Measurements from ENCODE around the gene COL23A1.

DNA sequence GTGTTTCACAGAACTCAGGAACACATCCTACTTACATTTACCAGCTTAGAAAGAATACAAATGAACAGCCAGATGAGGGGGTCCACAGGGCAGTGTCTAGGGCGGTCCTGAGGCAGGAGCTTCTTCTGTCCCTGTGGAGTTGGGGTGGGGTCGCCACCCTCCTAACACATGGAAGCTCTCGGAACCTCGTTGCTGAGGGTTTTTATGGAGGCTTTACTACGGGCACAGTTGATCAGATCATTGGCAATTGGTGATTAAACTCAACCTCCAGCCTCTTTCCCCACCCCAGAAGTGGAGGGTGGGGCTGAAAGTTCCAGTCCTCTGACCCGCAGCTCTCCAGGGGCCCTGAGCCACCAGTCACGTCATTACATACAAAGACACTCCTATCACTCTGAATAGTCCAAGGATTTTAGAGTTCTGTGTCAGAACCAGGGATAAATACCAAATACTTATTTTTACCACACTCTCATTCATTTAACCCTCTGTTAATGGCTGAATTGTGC lies 156.9 kb downstream of the COL23A1 start:
- TF ChIP-seq POLR2A (IDR thresholded peaks at IDR 0.05; ENCODE audit: low read length) (no peak), GATA1 (IDR thresholded peaks at IDR 0.05; ENCODE audit: low read depth, low read length) (no peak)
